Osteoblast (primary cell): ENCODE results near the gene EPB42. TPM values are rescaled to one million over a fixed set of nuclear protein-coding genes. Genes with fewer than 3 reads are reported as not detected.

Experiments used
- DNase-seq: peaks from one replicate; pipeline ENCODE4 v3.0.0; 2011; ENCODE audit warnings: low spot score, mixed read lengths; ENCODE audit not compliant: insufficient read length; ENCODE audit errors: missing footprints
- H2AFZ ChIP-seq: 2 replicates; pipeline ENCODE4 v1.6.0; 2011; ENCODE audit warnings: mild to moderate bottlenecking, low read length
- H3K27ac ChIP-seq: 2 replicates; pipeline ENCODE4 v1.5.1; 2011; ENCODE audit warnings: mild to moderate bottlenecking, low read depth, low read length, moderate library complexity
- H3K27me3 ChIP-seq: 2 replicates; pipeline ENCODE4 v1.6.0; 2012; ENCODE audit warnings: mild to moderate bottlenecking, control low read depth, inconsistent platforms, low read length, moderate library complexity; ENCODE audit not compliant: insufficient read depth
- H3K36me3 ChIP-seq: 2 replicates; pipeline ENCODE4 v1.5.1; 2011; ENCODE audit warnings: mild to moderate bottlenecking, low read length, control low read depth, moderate library complexity; ENCODE audit not compliant: insufficient read depth
- H3K4me1 ChIP-seq: 2 replicates; pipeline ENCODE4 v1.5.1; 2011; ENCODE audit warnings: mild to moderate bottlenecking, low read length, control low read depth, moderate library complexity; ENCODE audit not compliant: insufficient read depth
- H3K4me2 ChIP-seq: 2 replicates; pipeline ENCODE4 v1.6.0; 2011; ENCODE audit warnings: mild to moderate bottlenecking, low read length; ENCODE audit not compliant: insufficient read depth
- H3K4me3 ChIP-seq: fragments of 200-600 bp; sonication (generic); 3 replicates; pipeline ENCODE4 v1.5.1; 2012; ENCODE audit warnings: mild to moderate bottlenecking, low read length, inconsistent platforms; ENCODE audit not compliant: insufficient read depth
- H3K79me2 ChIP-seq: 2 replicates; pipeline ENCODE4 v1.6.0; 2012; ENCODE audit warnings: mild to moderate bottlenecking, low read length, control low read depth, inconsistent platforms; ENCODE audit not compliant: insufficient read depth
- H3K9me3 ChIP-seq: 2 replicates; pipeline ENCODE4 v1.5.1; 2011; ENCODE audit warnings: low read depth, low read length, control low read depth
- H4K20me1 ChIP-seq: 2 replicates; pipeline ENCODE4 v1.6.0; 2012; ENCODE audit warnings: mild to moderate bottlenecking, low read length, control low read depth; ENCODE audit not compliant: insufficient read depth
- total RNA-seq: library from RNA; depleted of rRNA; stranded (reverse); fragments of >200 nt; gene quantifications from 2 replicates; pipeline ENCODE4 v1.2.3, GENCODE V29; 2012
- TF ChIP-seq, protein P1 (sequence below): IDR thresholded peaks from 2 replicates; pipeline ENCODE4 v1.5.1; 2011; ENCODE audit warnings: mild to moderate bottlenecking, low read depth, low read length, moderate library complexity; ENCODE audit errors: extremely low read depth

Gene EPB42
- total RNA-seq, 1 donor: not detected

- Histone ChIP-seq H3K79me2 (no peaks in the 10 kb centered on the region), H3K27me3 (no peaks in the 10 kb centered on the region), H3K9me3 (no peaks in the 10 kb centered on the region), H3K36me3 (peaks cover 19% of the 10 kb centered on the region), H2AFZ (no peak overlapping the region), H3K4me2 (no peak overlapping the region), H3K4me1 (peaks cover 8% of the 10 kb centered on the region), H4K20me1 (no peaks in the 10 kb centered on the region), H3K4me3 (no peak overlapping the region), H3K27ac (no peak overlapping the region)
- no peak for DNase-seq
- TF ChIP-seq, protein P1, sequence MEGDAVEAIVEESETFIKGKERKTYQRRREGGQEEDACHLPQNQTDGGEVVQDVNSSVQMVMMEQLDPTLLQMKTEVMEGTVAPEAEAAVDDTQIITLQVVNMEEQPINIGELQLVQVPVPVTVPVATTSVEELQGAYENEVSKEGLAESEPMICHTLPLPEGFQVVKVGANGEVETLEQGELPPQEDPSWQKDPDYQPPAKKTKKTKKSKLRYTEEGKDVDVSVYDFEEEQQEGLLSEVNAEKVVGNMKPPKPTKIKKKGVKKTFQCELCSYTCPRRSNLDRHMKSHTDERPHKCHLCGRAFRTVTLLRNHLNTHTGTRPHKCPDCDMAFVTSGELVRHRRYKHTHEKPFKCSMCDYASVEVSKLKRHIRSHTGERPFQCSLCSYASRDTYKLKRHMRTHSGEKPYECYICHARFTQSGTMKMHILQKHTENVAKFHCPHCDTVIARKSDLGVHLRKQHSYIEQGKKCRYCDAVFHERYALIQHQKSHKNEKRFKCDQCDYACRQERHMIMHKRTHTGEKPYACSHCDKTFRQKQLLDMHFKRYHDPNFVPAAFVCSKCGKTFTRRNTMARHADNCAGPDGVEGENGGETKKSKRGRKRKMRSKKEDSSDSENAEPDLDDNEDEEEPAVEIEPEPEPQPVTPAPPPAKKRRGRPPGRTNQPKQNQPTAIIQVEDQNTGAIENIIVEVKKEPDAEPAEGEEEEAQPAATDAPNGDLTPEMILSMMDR: no peak
Observed at GRCh38 chr15:43196760-43197548, 23.9 kb downstream of the EPB42 start.

- TF ChIP-seq, protein P1: no peak
- Histone ChIP-seq H3K4me2 (no peak overlapping the region), H4K20me1 (no peaks in the 10 kb centered on the region), H3K27me3 (no peaks in the 10 kb centered on the region), H2AFZ (peak overlapping the region; percentile 5), H3K27ac (peak overlapping the region; percentile 22), H3K4me1 (peaks cover 8% of the 10 kb centered on the region), H3K9me3 (no peaks in the 10 kb centered on the region), H3K4me3 (no peak overlapping the region), H3K79me2 (no peaks in the 10 kb centered on the region), H3K36me3 (peaks cover 39% of the 10 kb centered on the region)
- no peak for DNase-seq
Observed at GRCh38 chr15:43194795-43195194, 26.0 kb downstream of the EPB42 start.

GRCh38 chr15:43193710-43194109, 27.1 kb downstream of the EPB42 start:
- Histone ChIP-seq H3K36me3 (peaks cover 44% of the 10 kb centered on the region), H3K27ac (no peak overlapping the region), H3K79me2 (no peaks in the 10 kb centered on the region), H3K4me1 (peaks cover 8% of the 10 kb centered on the region), H3K4me2 (no peak overlapping the region), H3K4me3 (no peak overlapping the region), H2AFZ (no peak overlapping the region), H4K20me1 (no peaks in the 10 kb centered on the region), H3K27me3 (no peaks in the 10 kb centered on the region), H3K9me3 (no peaks in the 10 kb centered on the region)
- DNase-seq: no peak
- TF ChIP-seq, protein P1: no peak

GRCh38 chr15:43190178-43190577, 30.6 kb downstream of the EPB42 start:
- no peak overlapping the region for H2AFZ ChIP-seq
- peaks cover 41% of the 10 kb centered on the region for H3K36me3 ChIP-seq
- H3K4me3 ChIP-seq: no peak overlapping the region
- H3K79me2 ChIP-seq: peaks cover 5% of the 10 kb centered on the region
- no peaks in the 10 kb centered on the region for H3K27me3 ChIP-seq
- no peaks in the 10 kb centered on the region for H4K20me1 ChIP-seq
- DNase-seq: no peak
- H3K4me2 ChIP-seq: no peak overlapping the region
- H3K9me3 ChIP-seq: no peaks in the 10 kb centered on the region
- H3K27ac ChIP-seq: no peak overlapping the region
- TF ChIP-seq, protein P1: no peak
- peaks cover 17% of the 10 kb centered on the region for H3K4me1 ChIP-seq
